SK-N-SH treated with all-trans-retinoic acid at 6 μM for 48 hours (cell line): ENCODE measurements around the gene C11orf21.
A peak's percentile ranks its signal among the peaks of the same experiment; 100 is the strongest.

Source experiments
- ATAC-seq: fragments of 200-7000 bp; cut with Tn5 transposase; 3 replicates; pipeline ENCODE4 v1.9.1; 2020; ENCODE audit warnings: mild to moderate bottlenecking, moderate library complexity
- ARNTL ChIP-seq: fragments of 450-650 bp; formaldehyde crosslinking; IDR thresholded peaks from 2 replicates; pipeline ENCODE4 v1.5.0; 2020; ENCODE audit warnings: low read depth, mild to moderate bottlenecking, moderate library complexity, borderline replicate concordance
- CREB5 ChIP-seq: fragments of 250-450 bp; sonication (Bioruptor Pico); IDR thresholded peaks from 2 replicates; pipeline ENCODE4 v1.5.1; 2020; ENCODE audit warnings: low read depth, mild to moderate bottlenecking, moderate library complexity
- CSDC2 ChIP-seq: fragments of 250-450 bp; sonication (Bioruptor Pico); IDR thresholded peaks from 2 replicates; pipeline ENCODE4 v1.5.0; 2020; ENCODE audit warnings: mild to moderate bottlenecking, moderate library complexity
- ESRRG ChIP-seq: fragments of 250-450 bp; sonication (Bioruptor Pico); IDR thresholded peaks from 2 replicates; pipeline ENCODE4 v1.6.1; 2021; ENCODE audit warnings: mild to moderate bottlenecking
- GLIS3 ChIP-seq: fragments of 250-450 bp; sonication (Bioruptor Pico); IDR thresholded peaks from 2 replicates; pipeline ENCODE4 v1.5.0; 2020; ENCODE audit warnings: mild to moderate bottlenecking, moderate library complexity
- ISL1 ChIP-seq: fragments of 250-450 bp; sonication (Bioruptor Pico); IDR thresholded peaks from 2 replicates; pipeline ENCODE4 v2.1.2; 2022; ENCODE audit warnings: mild to moderate bottlenecking, moderate library complexity
- OSR1 ChIP-seq: fragments of 250-450 bp; sonication (Bioruptor Pico); IDR thresholded peaks from 2 replicates; pipeline ENCODE4 v1.8.0; 2022; ENCODE audit warnings: moderate library complexity, mild to moderate bottlenecking, inconsistent platforms
- PATZ1 ChIP-seq: fragments of 250-450 bp; sonication (Bioruptor Pico); IDR thresholded peaks from 2 replicates; pipeline ENCODE4 v1.8.0; 2020; ENCODE audit warnings: mild to moderate bottlenecking, moderate library complexity, borderline replicate concordance
- POU6F1 ChIP-seq: fragments of 250-450 bp; sonication (Bioruptor Pico); IDR thresholded peaks from 2 replicates; pipeline ENCODE4 v1.8.0; 2021; ENCODE audit warnings: low read depth, mild to moderate bottlenecking, moderate library complexity, borderline replicate concordance
- PPARA ChIP-seq: fragments of 250-450 bp; sonication (Bioruptor Pico); IDR thresholded peaks from 2 replicates; pipeline ENCODE4 v1.5.0; 2020; ENCODE audit warnings: mild to moderate bottlenecking, borderline replicate concordance
- RARB ChIP-seq: fragments of 250-450 bp; sonication (Bioruptor Pico); IDR thresholded peaks from 2 replicates; pipeline ENCODE4 v1.8.0; 2021; ENCODE audit warnings: mild to moderate bottlenecking, moderate library complexity
- SNAI2 ChIP-seq: fragments of 250-450 bp; sonication (Bioruptor Pico); IDR thresholded peaks from 2 replicates; pipeline ENCODE4 v1.5.0; 2020; ENCODE audit warnings: mild to moderate bottlenecking, moderate library complexity
- TCF4 ChIP-seq: fragments of 250-450 bp; sonication (Bioruptor Pico); IDR thresholded peaks from 2 replicates; pipeline ENCODE4 v1.8.0; 2021; ENCODE audit warnings: mild to moderate bottlenecking, moderate library complexity, borderline replicate concordance
- TOX ChIP-seq: fragments of 250-450 bp; sonication (Bioruptor Pico); IDR thresholded peaks from 2 replicates; pipeline ENCODE4 v1.8.0; 2021; ENCODE audit warnings: mild to moderate bottlenecking, moderate library complexity, borderline replicate concordance
- TSHZ2 ChIP-seq: fragments of 250-450 bp; sonication (Bioruptor Pico); IDR thresholded peaks from 2 replicates; pipeline ENCODE4 v1.5.0; 2020; ENCODE audit warnings: mild to moderate bottlenecking, moderate library complexity
- ZC3H10 ChIP-seq: fragments of 250-450 bp; sonication (Bioruptor Pico); IDR thresholded peaks from 2 replicates; pipeline ENCODE4 v1.5.1; 2021; ENCODE audit warnings: mild to moderate bottlenecking, moderate library complexity
- ZFP30 ChIP-seq: fragments of 450-650 bp; formaldehyde crosslinking; IDR thresholded peaks from 2 replicates; pipeline ENCODE4 v1.5.0; 2022; ENCODE audit warnings: mild to moderate bottlenecking, moderate library complexity
- ZNF565 ChIP-seq: fragments of 450-650 bp; formaldehyde crosslinking; conservative IDR thresholded peaks from 2 replicates; pipeline ENCODE4 v1.5.0; 2020; ENCODE audit warnings: low read depth, mild to moderate bottlenecking, moderate library complexity
- ZNF70 ChIP-seq: fragments of 450-650 bp; formaldehyde crosslinking; IDR thresholded peaks from 2 replicates; pipeline ENCODE4 v1.5.0; 2020; ENCODE audit warnings: mild to moderate bottlenecking, moderate library complexity
- ZNF8 ChIP-seq: fragments of 450-650 bp; formaldehyde crosslinking; IDR thresholded peaks from 2 replicates; pipeline ENCODE4 v1.5.0; 2020; ENCODE audit warnings: mild to moderate bottlenecking, moderate library complexity

C11orf21 gene

GRCh38 chr11:2290351-2290841 is 11.3 kb downstream of the C11orf21 start:
- TF ChIP-seq ZNF565 (CRISPR knock-in tag), result no peak
- no peak for TF ChIP-seq RARB (CRISPR knock-in tag)
- TF ChIP-seq ZFP30 (CRISPR knock-in tag), result no peak
- no peak for TF ChIP-seq ZC3H10 (CRISPR knock-in tag)
- peak; percentile 38 for ATAC-seq

GRCh38 chr11:2289859-2290258 is 11.9 kb downstream of the C11orf21 start:
- no peak for ATAC-seq
- no peak for TF ChIP-seq CREB5 (CRISPR knock-in tag)

- ATAC-seq, result no peak
Measured at GRCh38 chr11:2289350-2289749, 12.4 kb downstream of the C11orf21 start.

GRCh38 chr11:2287091-2287490 is 14.6 kb downstream of the C11orf21 start:
- ATAC-seq, result no peak
- no peak for TF ChIP-seq ZNF8 (CRISPR knock-in tag)
- TF ChIP-seq TSHZ2, result no peak
- no peak for TF ChIP-seq ESRRG (CRISPR knock-in tag)
- no peak for TF ChIP-seq PPARA (CRISPR knock-in tag)
- TF ChIP-seq POU6F1 (CRISPR knock-in tag), result no peak
- TF ChIP-seq GLIS3 (CRISPR knock-in tag), result no peak
- no peak for TF ChIP-seq ZFP30 (CRISPR knock-in tag)

More at GRCh38 chr11:2289350-2289749, 12.4 kb downstream of the C11orf21 start:
- TF ChIP-seq PPARA (CRISPR knock-in tag), result no peak
- TF ChIP-seq ARNTL (CRISPR knock-in tag), result no peak
- TF ChIP-seq ESRRG (CRISPR knock-in tag), result no peak
- TF ChIP-seq PATZ1 (CRISPR knock-in tag), result no peak
- no peak for TF ChIP-seq CSDC2
- TF ChIP-seq GLIS3 (CRISPR knock-in tag), result no peak
- no peak for TF ChIP-seq SNAI2 (CRISPR knock-in tag)
- TF ChIP-seq TSHZ2, result no peak
- no peak for TF ChIP-seq ZNF70 (CRISPR knock-in tag)
- no peak for TF ChIP-seq ISL1 (CRISPR knock-in tag)
- no peak for TF ChIP-seq OSR1
- no peak for TF ChIP-seq ZNF8 (CRISPR knock-in tag)
- TF ChIP-seq ZC3H10 (CRISPR knock-in tag), result no peak
- no peak for TF ChIP-seq POU6F1 (CRISPR knock-in tag)
- TF ChIP-seq TCF4 (CRISPR knock-in tag), result no peak
- no peak for TF ChIP-seq TOX
- TF ChIP-seq, all 23 proteins: peak for 0
